Dermis lymphatic vessel endothelial cell (primary cell): Measurements from ENCODE around the gene MARK1. TPM values are rescaled to one million over a fixed set of nuclear protein-coding genes. Genes with fewer than 3 reads are reported as not detected.

Experiments
- total RNA-seq: library from RNA; depleted of rRNA; stranded (reverse); fragments of >200 nt; gene quantifications from 2 replicates; pipeline ENCODE4 v1.2.1, GENCODE V29; 2014

MARK1 gene
- 1.1 and 4.1 TPM in 2 replicates for total RNA-seq

GRCh38 chr1:220527908-220528678, at the start of gene MARK1:
MARK1 (plus strand) TSS chr1:220528136; CDS start chr1:220528823, 687 bp downstream.

GRCh38 chr1:220690140-220691052, 162.5 kb downstream of the MARK1 start, which contains the start of gene C1orf115:
C1orf115 (plus strand) TSS chr1:220690363; CDS start chr1:220690403, 40 bp downstream.

Other genes starting within 250 kb of the MARK1 start
- 59.9 and 93.4 TPM in 2 replicates for gene C1orf115, start 162.2 kb downstream of the MARK1 start, total RNA-seq
- 11.3 TPM in 2 replicates for gene MTARC2, start 220.2 kb downstream of the MARK1 start, total RNA-seq